HG03159 (cell line): ENCODE results near the gene TFAP2A.

Experiments used
- ATAC-seq: cut with Tn5 transposase; IDR thresholded peaks from one replicate; pipeline ENCODE4 v1.9.1; 2021; ENCODE audit warnings: mild to moderate bottlenecking, moderate library complexity; ENCODE audit not compliant: unreplicated experiment

TFAP2A gene

GRCh38 chr6:10426781-10427279, 12.0 kb upstream of the TFAP2A start:
- ATAC-seq, result no peak

- ATAC-seq, result peak; percentile 70
Measured at GRCh38 chr6:10425975-10426780, 11.3 kb upstream of the TFAP2A start.

GRCh38 chr6:10425176-10425974, 10.5 kb upstream of the TFAP2A start:
- ATAC-seq, result no peak

- no peak for ATAC-seq
Measured at GRCh38 chr6:10424040-10424439, 9.2 kb upstream of the TFAP2A start.

GRCh38 chr6:10422737-10423034, 7.8 kb upstream of the TFAP2A start:
- no peak for ATAC-seq

GRCh38 chr6:10421921-10422736, 7.3 kb upstream of the TFAP2A start:
- ATAC-seq, result no peak

GRCh38 chr6:10421158-10421920, 6.5 kb upstream of the TFAP2A start:
- no peak for ATAC-seq

- no peak for ATAC-seq
Measured at GRCh38 chr6:10420546-10421157, 5.8 kb upstream of the TFAP2A start.

- ATAC-seq, result no peak
Measured at GRCh38 chr6:10419749-10420545, 5.1 kb upstream of the TFAP2A start.

- no peak for ATAC-seq
Measured at GRCh38 chr6:10418862-10419748, 4.2 kb upstream of the TFAP2A start.

GRCh38 chr6:10418361-10418861, 3.5 kb upstream of the TFAP2A start:
- ATAC-seq, result no peak

GRCh38 chr6:10417681-10418104, 2.8 kb upstream of the TFAP2A start:
- no peak for ATAC-seq

GRCh38 chr6:10416863-10417641, 2.2 kb upstream of the TFAP2A start:
- ATAC-seq, result no peak

- ATAC-seq, result no peak
Measured at GRCh38 chr6:10416516-10416862, 1.6 kb upstream of the TFAP2A start.

- ATAC-seq, result no peak
Measured at GRCh38 chr6:10415617-10416480, 975 bp upstream of the TFAP2A start.
